HG02938 (cell line): ENCODE results near the gene DHH.
A peak's percentile ranks its signal among the peaks of the same experiment; 100 is the strongest.
"Not testable (repeated sequence)": the region's sequence is repeated elsewhere in the genome, so short reads cannot be mapped to it uniquely, and the experiment has no call there.

Experiments
- ATAC-seq: cut with Tn5 transposase; IDR thresholded peaks from one replicate; pipeline ENCODE4 v1.9.1; 2021; ENCODE audit warnings: mild to moderate bottlenecking, moderate library complexity; ENCODE audit not compliant: unreplicated experiment

Gene DHH

GRCh38 chr12:49094160-49094974 lies at the start of gene DHH:
Gene DHH (minus strand): TSS chr12:49094801. CDS start chr12:49094512, 289 bp downstream.
- no peak for ATAC-seq

DNA sequence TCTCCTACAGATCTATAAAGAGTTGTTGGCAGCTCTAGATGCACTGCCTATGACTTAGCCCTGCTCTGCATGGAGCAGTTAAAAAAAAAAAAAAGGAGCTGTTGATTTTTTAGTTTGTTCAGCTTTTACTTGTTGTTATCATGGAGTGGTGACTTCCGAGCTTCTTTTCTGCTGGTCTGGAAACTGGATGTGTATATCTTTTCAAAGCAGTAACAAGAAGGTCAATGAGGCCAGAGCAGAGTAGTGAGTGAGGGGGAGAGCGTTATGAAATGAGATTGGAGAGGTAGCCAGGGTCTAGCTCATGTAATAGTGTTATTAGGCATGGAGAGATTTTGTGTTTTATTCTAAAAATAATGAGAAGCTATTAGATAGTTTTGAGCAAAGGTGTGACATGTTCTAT lies 49.8 kb upstream of the DHH start:
- no peak for ATAC-seq

GRCh38 chr12:49138999-49139398 lies 44.4 kb upstream of the DHH start:
- no peak for ATAC-seq

- ATAC-seq, result no peak
Measured at GRCh38 chr12:49138587-49138986, 44.0 kb upstream of the DHH start.

GRCh38 chr12:49137476-49137875 lies 42.9 kb upstream of the DHH start:
- ATAC-seq, result no peak

- not testable (repeated sequence) for ATAC-seq
Measured at GRCh38 chr12:49136997-49137396, 42.4 kb upstream of the DHH start.

- ATAC-seq, result no peak
Measured at GRCh38 chr12:49133590-49133989, 39.0 kb upstream of the DHH start.

DNA sequence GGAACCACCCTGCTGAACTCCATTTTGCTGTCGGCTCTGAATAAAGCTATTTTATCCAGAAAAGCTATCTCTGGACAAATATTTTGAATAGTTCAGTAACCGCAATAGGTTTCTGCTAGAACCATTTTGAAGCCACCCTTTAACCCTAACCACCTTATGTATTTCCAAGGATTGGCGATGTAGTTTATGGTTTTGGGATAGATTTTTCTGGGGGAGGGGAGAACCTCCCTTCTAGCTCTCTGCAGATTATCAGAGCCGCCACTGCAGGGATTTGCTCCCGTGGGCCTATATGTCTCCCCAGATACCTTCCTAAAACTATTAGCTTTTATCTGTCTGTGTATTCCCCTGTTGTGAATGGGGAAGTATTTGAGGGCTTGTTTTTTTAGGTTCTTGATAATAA lies 38.4 kb upstream of the DHH start:
- ATAC-seq, result no peak

GRCh38 chr12:49131894-49132461 lies 37.4 kb upstream of the DHH start:
- ATAC-seq, result no peak

- ATAC-seq, result peak; percentile 56
Measured at GRCh38 chr12:49131051-49131893, 36.7 kb upstream of the DHH start, which contains the start of gene TUBA1B. Gene TUBA1B (minus strand): TSS chr12:49131395. CDS start chr12:49131300, 95 bp downstream.

GRCh38 chr12:49130151-49131050 lies 35.8 kb upstream of the DHH start:
- peak; percentile 47 for ATAC-seq

GRCh38 chr12:49129332-49130150 lies 34.9 kb upstream of the DHH start:
- ATAC-seq, result no peak

GRCh38 chr12:49127971-49128370 lies 33.4 kb upstream of the DHH start:
- not testable (repeated sequence) for ATAC-seq

DNA sequence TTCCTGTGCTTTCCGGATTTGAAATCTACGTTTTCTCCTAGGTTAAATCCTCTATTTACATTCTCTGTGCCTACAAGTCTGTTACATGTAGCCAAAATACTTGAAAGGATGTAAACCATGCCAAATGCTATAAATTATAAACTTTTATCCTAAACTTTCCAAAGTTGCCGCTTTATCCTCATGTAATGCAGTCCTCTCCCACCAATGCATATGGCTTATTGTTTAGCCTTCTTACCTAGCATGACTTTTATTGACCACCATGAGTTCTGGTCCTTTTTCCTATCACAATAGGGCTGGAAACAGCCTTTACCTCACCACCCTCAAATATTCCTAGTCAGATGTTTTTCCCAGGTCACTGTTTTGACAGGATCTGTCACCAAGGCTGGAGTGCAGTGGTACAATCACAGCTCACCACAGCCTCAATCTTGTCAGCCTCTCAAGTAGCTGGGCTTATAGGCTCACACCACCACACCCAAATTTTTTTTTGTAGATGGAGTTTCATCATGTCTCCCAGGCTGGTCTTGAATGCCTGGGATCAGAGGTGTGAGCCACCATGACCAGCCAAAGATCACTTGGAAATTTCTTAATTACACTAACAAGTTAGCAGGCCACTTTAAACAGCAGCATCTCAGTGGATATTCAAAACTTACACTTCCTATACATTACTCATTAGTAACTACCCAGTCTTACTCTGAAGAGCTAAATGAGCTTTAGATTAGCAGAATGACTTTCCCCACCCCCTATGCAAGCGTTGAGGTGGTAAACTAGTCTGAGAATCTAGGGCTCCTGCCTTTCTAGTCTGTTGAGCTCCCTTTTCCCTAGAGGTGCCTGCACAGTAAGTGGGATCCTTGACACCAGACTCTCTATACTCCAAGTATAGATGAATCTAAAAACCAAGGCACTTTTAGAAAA lies 32.5 kb upstream of the DHH start:
- ATAC-seq, result no peak

- ATAC-seq, result no peak
Measured at GRCh38 chr12:49121047-49121696, 26.6 kb upstream of the DHH start.

GRCh38 chr12:49111206-49111605 lies 16.6 kb upstream of the DHH start:
- no peak for ATAC-seq

DNA sequence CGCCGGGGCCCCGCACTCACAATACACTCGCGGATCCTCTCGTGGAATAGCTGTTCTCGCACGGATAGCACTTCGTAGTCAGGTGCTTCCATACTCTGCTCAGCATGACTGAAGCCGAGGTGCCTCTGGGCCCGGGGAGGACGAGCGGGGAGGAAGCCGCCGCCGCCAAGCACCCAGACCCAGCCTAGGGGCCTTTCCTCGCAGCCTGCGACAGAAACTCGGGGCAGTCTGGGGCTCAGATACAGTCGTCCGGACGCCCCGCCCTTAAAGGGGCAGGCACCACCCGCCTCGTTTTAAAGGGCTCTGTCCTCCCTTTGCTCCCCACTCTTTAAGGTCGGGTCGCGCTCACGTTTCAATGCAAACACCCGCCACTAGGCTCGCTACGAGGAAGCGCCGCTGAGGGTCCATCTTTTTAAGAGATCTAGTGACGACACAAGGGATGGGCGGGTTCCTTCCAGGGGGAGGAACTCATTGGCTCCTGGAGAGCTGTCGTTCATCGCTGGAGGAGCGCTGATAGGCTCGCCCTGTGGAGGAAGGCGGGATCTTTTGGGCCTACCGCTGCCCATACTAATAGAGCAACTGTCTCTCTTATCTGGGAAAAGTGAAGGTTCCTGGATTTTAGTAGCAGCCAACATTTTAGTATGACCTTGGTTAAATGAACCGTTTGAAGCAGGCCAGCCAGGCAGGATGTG lies 16.0 kb upstream of the DHH start, which contains the start of gene LMBR1L:
LMBR1L (minus strand) TSS at position 384 of the 692 bp plus-strand sequence; CDS start at position 92, 292 bp downstream.
- peak; percentile 96 for ATAC-seq
